Body of pancreas (tissue), 4 donors: Measurements from ENCODE around the gene PFKM.

ENCODE experiments used
- POLR2A ChIP-seq, 3 donors: fragments of 450-650 bp; IDR thresholded peaks; one replicate each; pipeline ENCODE4 v1.6.1; 2016; ENCODE audit warnings: antibody characterized with exemption in 3 of 3, mild to moderate bottlenecking in 2 of 3
- TF ChIP-seq, protein P1 (sequence below), 7 experiments: fragments of 450-650 bp in 4 of 7; fragments of 200-600 bp in 3 of 7; sonication (generic) in 3 of 7; IDR thresholded peaks; one replicate each; pipeline ENCODE4 v1.5.1; 2016 to 2019; ENCODE audit warnings: antibody characterized with exemption in 7 of 7

DNA sequence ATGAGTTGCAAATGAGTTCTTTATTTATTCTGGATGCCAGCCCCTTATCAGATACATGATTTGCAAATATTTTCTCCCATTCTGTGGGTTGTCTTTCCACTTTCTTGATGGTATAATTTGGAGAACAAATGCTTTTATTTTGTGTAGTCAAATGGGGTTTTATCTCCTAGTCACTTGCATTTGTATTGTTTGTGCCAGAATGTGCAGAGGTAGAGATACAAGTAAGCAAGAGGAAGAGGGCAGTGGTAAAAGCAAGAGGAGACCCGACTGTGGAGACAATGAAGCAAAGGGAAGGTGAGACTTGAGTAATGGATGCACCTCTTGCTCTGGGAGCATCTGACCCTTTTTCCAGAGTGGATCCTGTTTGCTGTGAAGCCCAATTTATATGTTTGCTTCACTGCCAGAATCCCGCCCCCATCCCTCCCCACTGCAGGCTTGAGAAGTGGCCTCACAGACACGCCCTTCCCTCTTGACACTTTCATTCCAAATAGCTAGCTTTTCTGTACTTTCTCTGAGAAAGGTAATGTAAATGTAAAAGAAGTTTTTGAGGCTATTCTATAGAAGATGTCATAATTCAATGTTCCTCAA, 786 bp upstream of the PFKM start:
- TF ChIP-seq, protein P1, sequence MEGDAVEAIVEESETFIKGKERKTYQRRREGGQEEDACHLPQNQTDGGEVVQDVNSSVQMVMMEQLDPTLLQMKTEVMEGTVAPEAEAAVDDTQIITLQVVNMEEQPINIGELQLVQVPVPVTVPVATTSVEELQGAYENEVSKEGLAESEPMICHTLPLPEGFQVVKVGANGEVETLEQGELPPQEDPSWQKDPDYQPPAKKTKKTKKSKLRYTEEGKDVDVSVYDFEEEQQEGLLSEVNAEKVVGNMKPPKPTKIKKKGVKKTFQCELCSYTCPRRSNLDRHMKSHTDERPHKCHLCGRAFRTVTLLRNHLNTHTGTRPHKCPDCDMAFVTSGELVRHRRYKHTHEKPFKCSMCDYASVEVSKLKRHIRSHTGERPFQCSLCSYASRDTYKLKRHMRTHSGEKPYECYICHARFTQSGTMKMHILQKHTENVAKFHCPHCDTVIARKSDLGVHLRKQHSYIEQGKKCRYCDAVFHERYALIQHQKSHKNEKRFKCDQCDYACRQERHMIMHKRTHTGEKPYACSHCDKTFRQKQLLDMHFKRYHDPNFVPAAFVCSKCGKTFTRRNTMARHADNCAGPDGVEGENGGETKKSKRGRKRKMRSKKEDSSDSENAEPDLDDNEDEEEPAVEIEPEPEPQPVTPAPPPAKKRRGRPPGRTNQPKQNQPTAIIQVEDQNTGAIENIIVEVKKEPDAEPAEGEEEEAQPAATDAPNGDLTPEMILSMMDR (IDR thresholded peaks at IDR 0.05), result no peak
- TF ChIP-seq POLR2A (IDR thresholded peaks at IDR 0.05), result no peak
